ENCODE results near the gene LTV1. TPM values are rescaled to one million over a fixed set of nuclear protein-coding genes. Genes with fewer than 3 reads are reported as not detected.
A peak's percentile ranks its signal among the peaks of the same experiment; 100 is the strongest.

The LTV1 gene
- total RNA-seq, 2 experiments from 2014 or later: 27.0 to 28.5 TPM

GRCh38 chr6:143842461-143842901 lies 657 bp upstream of the LTV1 start:
- peak in 1 of 14 experiments; percentile 3 for DNase-seq
- Mint-ChIP-seq H3K27me3 (no peaks in the 10 kb centered on the region), H3K36me3 (ENCODE audit: low read depth) (peaks cover 47% of the 10 kb centered on the region), H3K4me3 (peak overlapping the region; percentile 98), H3K9me3 (no peaks in the 10 kb centered on the region), H3K4me1 (ENCODE audit: low read depth) (peaks cover 36% of the 10 kb centered on the region), H3K27ac (peak overlapping the region; percentile 98)
- H3K4me1 ChIP-seq (ENCODE audit: insufficient read depth, low read length): peaks cover 23% of the 10 kb centered on the region
- intact Hi-C loops (cut with DNase I, micrococcal nuclease): loop anchor here (5.0 to 10.0 kb wide), 9 partner anchors 220 to 1695 kb away; partner anchors contain the start of genes ADAT2 (in 2 of the 2), PEX3 (in 2 of the 2), AIG1 (in 1 of the 2) and NMBR (in 1 of the 2)
- POLR2A ChIA-PET: interaction anchor here (0.9 to 2.1 kb wide), 13 partner anchors 17 to 1972 kb away, joined by 3 to 18 read pairs (median 6); partner anchors contain the start of genes ADAT2, FBXO30, FUCA2 and PEX3
- ATAC-seq (ENCODE audit: poor library complexity): peak; percentile 52
- H3K9me3 ChIP-seq (ENCODE audit: control insufficient read depth in 1 of 2, insufficient read depth in 1 of 2, low read length in 2 of 2): no peaks in the 10 kb centered on the region
- peak overlapping the region; percentile 88 to 95 for H3K27ac ChIP-seq (ENCODE audit: low read depth in 1 of 2, low read length in 2 of 2)
- no peaks in the 10 kb centered on the region for H3K27me3 ChIP-seq (ENCODE audit: control insufficient read depth in 1 of 2, insufficient read depth in 2 of 2, low read length in 2 of 2)
- peak overlapping the region; percentile 90 for H3K4me3 ChIP-seq (ENCODE audit: low read length)
- CTCF ChIA-PET: interaction anchor here (1.4 to 1.6 kb wide), 2 partner anchors 97 to 267 kb away, joined by 6 to 7 read pairs; no protein-coding TSS in a partner anchor
- no peak for TF ChIP-seq CTCF (IDR thresholded peaks at IDR 0.05)
- peaks cover 25% of the 10 kb centered on the region for H3K36me3 ChIP-seq (ENCODE audit: insufficient read depth, low read length)

DNA sequence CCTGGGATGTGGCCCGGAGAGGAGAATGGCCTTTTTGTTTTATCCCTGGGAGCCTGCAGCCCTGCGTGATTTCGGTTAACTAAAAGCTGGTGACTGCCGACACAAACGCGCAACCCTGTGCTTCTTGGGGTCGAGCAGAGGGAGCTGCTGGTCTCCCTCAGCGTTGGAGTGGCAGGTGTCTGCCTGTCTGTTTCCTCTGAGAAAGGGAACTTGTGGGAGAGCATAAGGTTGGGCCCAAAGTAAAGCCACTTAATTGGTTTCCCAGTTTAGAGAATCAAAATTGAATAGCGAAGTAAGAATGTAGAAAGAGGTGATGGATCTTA lies 500 bp downstream of the LTV1 start:
- H3K36me3 Mint-ChIP-seq (ENCODE audit: low read depth): peaks cover 57% of the 10 kb centered on the region
- ChIA-PET POLR2A (interaction anchor here (0.5 to 2.1 kb wide), 17 partner anchors 11 to 1971 kb away, joined by 3 to 18 read pairs (median 4); partner anchors contain the start of genes ADAT2, FBXO30, FUCA2 and PEX3), CTCF (interaction anchor here (1.3 to 1.6 kb wide), 4 partner anchors 96 to 393 kb away, joined by 3 to 7 read pairs (median 5); partner anchors contain the start of genes ADAT2 and PEX3)
- H3K4me3 ChIP-seq (ENCODE audit: low read length): peak overlapping the region; percentile 90
- intact Hi-C loops (cut with DNase I, micrococcal nuclease): loop anchor here (1.0 to 10.0 kb wide), 10 partner anchors 219 to 1696 kb away; partner anchors contain the start of genes ADAT2 (in 2 of the 2), PEX3 (in 2 of the 2), AIG1 (in 1 of the 2) and NMBR (in 1 of the 2)
- H3K36me3 ChIP-seq (ENCODE audit: insufficient read depth, low read length): peaks cover 37% of the 10 kb centered on the region
- no peaks in the 10 kb centered on the region for H3K27me3 Mint-ChIP-seq
- H3K9me3 ChIP-seq (ENCODE audit: control insufficient read depth in 1 of 2, insufficient read depth in 1 of 2, low read length in 2 of 2): no peaks in the 10 kb centered on the region
- H3K9me3 Mint-ChIP-seq: no peaks in the 10 kb centered on the region
- H3K27me3 ChIP-seq (ENCODE audit: control insufficient read depth in 1 of 2, insufficient read depth in 2 of 2, low read length in 2 of 2): no peaks in the 10 kb centered on the region
- ATAC-seq (ENCODE audit: poor library complexity): peak; percentile 22
- H3K27ac Mint-ChIP-seq: peak overlapping the region; percentile 98
- peaks cover 41% of the 10 kb centered on the region for H3K4me1 Mint-ChIP-seq (ENCODE audit: low read depth)
- peak in 3 of 14 experiments; percentile 3 to 32 (median 17) for DNase-seq
- H3K27ac ChIP-seq (ENCODE audit: low read depth in 1 of 2, low read length in 2 of 2): peak overlapping the region; percentile 88 to 95
- TF ChIP-seq CTCF (IDR thresholded peaks at IDR 0.05): no peak
- H3K4me1 ChIP-seq (ENCODE audit: insufficient read depth, low read length): peaks cover 23% of the 10 kb centered on the region
- H3K4me3 Mint-ChIP-seq: peak overlapping the region; percentile 98

GRCh38 chr6:143844006-143844405 lies 868 bp downstream of the LTV1 start:
- peaks cover 44% of the 10 kb centered on the region for H3K4me1 Mint-ChIP-seq (ENCODE audit: low read depth)
- H3K4me3 ChIP-seq (ENCODE audit: low read length): peak overlapping the region; percentile 90
- ATAC-seq (ENCODE audit: poor library complexity): no peak

More at GRCh38 chr6:143844006-143844405, 868 bp downstream of the LTV1 start:
- Mint-ChIP-seq H3K9me3 (no peaks in the 10 kb centered on the region), H3K27me3 (no peaks in the 10 kb centered on the region), H3K36me3 (ENCODE audit: low read depth) (peaks cover 61% of the 10 kb centered on the region), H3K4me3 (peak overlapping the region; percentile 98), H3K27ac (peak overlapping the region; percentile 98)
- Histone ChIP-seq H3K36me3 (ENCODE audit: insufficient read depth, low read length) (peaks cover 40% of the 10 kb centered on the region), H3K27me3 (ENCODE audit: control insufficient read depth in 1 of 2, insufficient read depth in 2 of 2, low read length in 2 of 2) (no peaks in the 10 kb centered on the region), H3K9me3 (ENCODE audit: control insufficient read depth in 1 of 2, insufficient read depth in 1 of 2, low read length in 2 of 2) (no peaks in the 10 kb centered on the region), H3K27ac (ENCODE audit: low read depth in 1 of 2, low read length in 2 of 2) (peak overlapping the region; percentile 88 to 95), H3K4me1 (ENCODE audit: insufficient read depth, low read length) (peaks cover 23% of the 10 kb centered on the region)
- TF ChIP-seq CTCF (IDR thresholded peaks at IDR 0.05): no peak
- CTCF ChIA-PET: interaction anchor here (1.1 to 1.4 kb wide), 4 partner anchors 96 to 394 kb away, joined by 3 to 6 read pairs (median 4); partner anchors contain the start of genes ADAT2 and PEX3
- POLR2A ChIA-PET: interaction anchor here (0.8 to 2.1 kb wide), 9 partner anchors 211 to 1971 kb away, joined by 3 to 18 read pairs (median 7); partner anchors contain the start of genes ADAT2, FBXO30, FUCA2 and PEX3
- intact Hi-C loops (cut with DNase I, micrococcal nuclease): loop anchor here (5.0 to 10.0 kb wide), 9 partner anchors 218 to 1697 kb away; partner anchors contain the start of genes ADAT2 (in 2 of the 2), PEX3 (in 2 of the 2), AIG1 (in 1 of the 2) and NMBR (in 1 of the 2)
- peak in 2 of 14 experiments; percentile 23 to 32 for DNase-seq

Measured in CD4-positive, alpha-beta T cell (primary cell).